OCI-LY3 (cell line): ENCODE measurements around the gene PRKCD.

Experiments
- EZH2phosphoT487 ChIP-seq: fragments of 200-600 bp; shearing (Covaris generic); IDR thresholded peaks from 2 replicates; pipeline ENCODE4 v1.6.1; 2018; ENCODE audit warnings: antibody characterized with exemption, mixed run types, low read depth
- TF ChIP-seq, protein P1 (sequence below): fragments of 200-600, 300-600 bp; sonication (generic); IDR thresholded peaks from 2 replicates; pipeline ENCODE4 v1.5.1; 2014; ENCODE audit warnings: antibody characterized with exemption, low read length, low read depth

DNA sequence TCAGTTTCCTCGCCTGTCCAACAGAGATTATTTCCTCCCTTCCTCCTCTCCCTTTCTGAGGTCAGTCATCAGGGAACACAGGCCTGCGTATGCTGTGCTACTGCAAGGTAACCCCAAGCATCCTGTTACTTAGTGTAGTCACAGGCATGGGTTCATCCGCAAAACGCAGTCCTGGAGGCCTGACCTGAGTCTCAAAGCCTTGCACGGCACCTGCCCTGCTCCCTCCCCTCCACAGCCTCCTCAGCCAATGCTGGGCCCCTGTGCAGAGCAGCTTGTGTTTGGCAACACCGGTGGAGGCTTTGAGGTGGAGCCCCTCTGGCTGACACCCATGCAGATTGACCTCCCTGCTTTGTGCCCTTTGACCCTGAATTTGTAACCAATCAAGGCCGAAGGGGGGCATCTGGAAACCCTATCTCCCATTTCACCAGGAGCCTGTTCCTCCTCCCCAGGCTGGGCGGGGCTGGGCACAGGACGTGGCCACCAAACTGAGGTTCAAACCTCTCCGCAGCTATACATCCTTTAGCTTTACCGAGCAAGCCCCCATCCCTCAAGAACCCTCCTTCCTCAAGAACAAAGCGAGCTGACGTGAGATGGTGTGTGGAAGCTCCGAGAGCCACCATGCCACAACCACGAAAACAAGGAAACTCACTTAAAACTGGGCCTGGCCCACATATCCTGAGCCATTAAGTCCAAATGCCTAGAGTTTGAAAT is 73.3 kb downstream of the PRKCD start:
- TF ChIP-seq, protein P1, sequence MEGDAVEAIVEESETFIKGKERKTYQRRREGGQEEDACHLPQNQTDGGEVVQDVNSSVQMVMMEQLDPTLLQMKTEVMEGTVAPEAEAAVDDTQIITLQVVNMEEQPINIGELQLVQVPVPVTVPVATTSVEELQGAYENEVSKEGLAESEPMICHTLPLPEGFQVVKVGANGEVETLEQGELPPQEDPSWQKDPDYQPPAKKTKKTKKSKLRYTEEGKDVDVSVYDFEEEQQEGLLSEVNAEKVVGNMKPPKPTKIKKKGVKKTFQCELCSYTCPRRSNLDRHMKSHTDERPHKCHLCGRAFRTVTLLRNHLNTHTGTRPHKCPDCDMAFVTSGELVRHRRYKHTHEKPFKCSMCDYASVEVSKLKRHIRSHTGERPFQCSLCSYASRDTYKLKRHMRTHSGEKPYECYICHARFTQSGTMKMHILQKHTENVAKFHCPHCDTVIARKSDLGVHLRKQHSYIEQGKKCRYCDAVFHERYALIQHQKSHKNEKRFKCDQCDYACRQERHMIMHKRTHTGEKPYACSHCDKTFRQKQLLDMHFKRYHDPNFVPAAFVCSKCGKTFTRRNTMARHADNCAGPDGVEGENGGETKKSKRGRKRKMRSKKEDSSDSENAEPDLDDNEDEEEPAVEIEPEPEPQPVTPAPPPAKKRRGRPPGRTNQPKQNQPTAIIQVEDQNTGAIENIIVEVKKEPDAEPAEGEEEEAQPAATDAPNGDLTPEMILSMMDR = no peak
- TF ChIP-seq EZH2phosphoT487 = no peak
